Stimulated activated CD4-positive, alpha-beta T cell treated with anti-CD3 and anti-CD28 coated beads, Interleukin-4, amount 100 ng/mL, for 48 hours (primary cell): ENCODE results near the gene MBD3L2B.

Experiments
- DNase-seq, 2 donors: peaks; one replicate each; pipeline ENCODE4 v3.0.0-alpha.2; 2020; ENCODE audit warnings: low read depth in 2 of 2

Gene MBD3L2B

GRCh38 chr19:7010722-7011593 lies 10.3 kb downstream of the MBD3L2B start:
- no peak for DNase-seq

GRCh38 chr19:7007859-7008258 lies 13.4 kb downstream of the MBD3L2B start:
- no peak for DNase-seq

GRCh38 chr19:7006135-7006704 lies 15.0 kb downstream of the MBD3L2B start:
- no peak for DNase-seq

DNA sequence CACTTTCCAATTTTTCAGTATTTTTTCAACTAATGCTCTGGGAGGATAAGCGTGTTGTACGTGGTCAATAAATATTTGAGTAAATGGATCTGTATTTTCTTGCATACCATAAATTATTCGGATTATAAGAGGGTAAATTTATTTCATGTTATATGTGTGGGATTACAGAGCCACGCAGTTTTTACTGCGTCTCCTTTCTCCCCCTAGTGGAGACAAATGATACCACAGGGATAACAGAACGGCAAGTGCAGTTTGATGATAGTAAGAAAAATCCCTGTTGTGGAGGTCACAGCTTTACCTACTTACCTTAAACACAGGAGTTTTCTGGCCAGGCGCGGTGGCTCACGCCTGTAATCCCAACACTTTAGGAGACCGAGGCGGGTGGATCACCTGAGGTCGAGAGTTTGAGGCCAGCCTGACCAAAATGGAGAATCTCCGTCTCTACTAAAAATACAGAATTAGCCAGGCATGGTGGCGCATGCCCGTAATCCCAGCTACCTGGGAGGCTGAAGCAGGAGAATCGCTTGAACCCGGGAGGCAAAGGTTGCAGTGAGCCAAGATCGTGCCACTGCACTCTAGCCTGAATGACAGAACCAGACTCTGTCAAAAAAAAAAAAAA lies 16.8 kb downstream of the MBD3L2B start:
- DNase-seq: no peak

DNA sequence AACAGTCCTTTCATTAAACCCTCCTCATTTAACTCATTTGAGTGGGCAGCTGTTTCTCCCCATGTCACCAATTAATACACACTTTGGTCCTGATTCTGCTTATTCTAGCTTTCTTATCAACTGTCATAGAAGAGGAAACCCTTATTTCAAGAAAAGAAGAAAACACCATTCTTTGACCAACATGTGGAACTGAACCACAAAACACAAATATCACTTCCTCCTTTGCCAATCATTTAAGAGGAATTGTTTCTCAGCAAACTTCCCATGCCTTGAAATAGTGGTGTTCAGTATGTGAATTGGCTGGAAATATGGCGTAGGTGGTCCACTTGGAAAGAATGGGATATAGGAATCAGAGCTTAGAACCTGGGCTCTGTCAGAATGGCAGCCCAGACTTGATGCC lies 20.4 kb downstream of the MBD3L2B start:
- DNase-seq: no peak

GRCh38 chr19:7000333-7000732 lies 20.9 kb downstream of the MBD3L2B start:
- no peak for DNase-seq

DNA sequence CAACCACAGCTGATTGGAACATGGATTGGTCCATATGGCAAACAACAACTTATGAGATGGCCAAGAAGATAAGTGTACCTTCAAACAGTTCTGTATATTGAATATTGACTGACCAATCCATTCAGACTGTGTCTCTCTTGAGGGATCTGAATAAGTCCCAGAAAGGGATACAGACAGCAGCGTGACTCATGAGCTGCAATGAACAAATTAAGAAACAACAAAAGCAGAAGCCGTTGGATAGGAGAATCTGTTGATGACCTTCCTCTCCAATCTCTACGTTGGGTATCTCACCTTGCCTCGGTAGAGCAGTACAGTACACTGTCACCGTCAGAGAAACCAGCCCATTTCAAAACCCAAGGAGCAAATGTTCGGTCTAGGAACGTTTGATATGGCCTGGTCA lies 21.3 kb downstream of the MBD3L2B start:
- DNase-seq: no peak

DNA sequence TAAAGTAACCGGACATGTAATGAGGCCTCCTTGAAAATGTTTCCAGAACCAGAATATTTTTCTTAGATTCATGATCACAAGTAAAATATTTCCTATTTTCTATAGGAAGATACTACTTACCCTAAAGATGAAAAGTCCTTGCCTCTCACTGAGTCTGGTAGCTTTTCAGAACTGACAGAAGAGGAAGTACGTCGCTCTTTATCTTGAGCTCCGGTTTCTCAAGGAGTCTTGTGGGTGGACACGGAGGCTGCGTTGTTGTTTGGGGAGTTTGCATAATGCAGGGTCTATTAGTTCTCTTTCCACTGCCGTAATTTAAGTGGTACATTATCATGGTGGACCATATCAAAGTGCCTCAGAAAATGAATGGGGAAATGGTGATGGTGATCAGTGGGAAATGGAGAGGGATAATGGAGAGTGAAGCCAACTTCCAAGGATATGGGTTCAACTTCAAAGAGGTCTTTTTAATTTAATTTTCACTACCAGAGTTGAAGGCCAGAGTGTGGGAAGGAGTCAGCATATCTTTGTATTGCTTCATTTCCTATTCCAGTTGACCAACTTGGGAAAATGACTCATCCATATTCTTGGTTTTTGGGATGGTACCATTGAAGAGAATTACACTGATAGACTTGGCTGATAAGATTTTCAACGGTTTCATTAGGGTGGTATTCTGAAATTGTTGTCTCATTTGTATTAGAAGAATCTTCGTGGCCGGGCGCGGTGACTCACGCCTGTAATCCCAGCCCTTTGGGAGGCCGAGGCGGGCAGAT lies 23.4 kb downstream of the MBD3L2B start:
- no peak for DNase-seq

DNA sequence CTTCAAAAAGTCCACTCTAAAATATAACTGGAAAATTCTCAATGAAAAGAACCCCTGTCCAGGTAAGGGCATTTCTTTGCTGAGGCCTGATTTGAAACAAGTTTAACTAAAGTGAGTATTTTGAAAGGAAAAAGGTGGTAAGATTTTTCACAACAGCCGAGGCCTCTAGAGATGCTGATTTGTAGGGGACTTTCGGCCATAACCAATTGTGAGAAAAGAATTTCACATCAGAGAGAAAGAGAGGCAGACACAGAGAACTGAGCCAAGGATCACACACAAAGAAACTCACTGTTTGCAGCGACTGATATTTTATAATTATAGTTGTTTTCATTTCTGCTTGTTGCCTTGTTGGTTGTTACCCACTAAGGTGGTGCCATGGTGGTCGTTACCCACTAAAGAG lies 24.4 kb downstream of the MBD3L2B start:
- DNase-seq: no peak

- DNase-seq: no peak
These were observed 26.2 kb downstream of the MBD3L2B start for GRCh38 chr19:6995054-6995453.

- no peak for DNase-seq
These were observed 33.0 kb downstream of the MBD3L2B start for GRCh38 chr19:6988257-6988656.

DNA sequence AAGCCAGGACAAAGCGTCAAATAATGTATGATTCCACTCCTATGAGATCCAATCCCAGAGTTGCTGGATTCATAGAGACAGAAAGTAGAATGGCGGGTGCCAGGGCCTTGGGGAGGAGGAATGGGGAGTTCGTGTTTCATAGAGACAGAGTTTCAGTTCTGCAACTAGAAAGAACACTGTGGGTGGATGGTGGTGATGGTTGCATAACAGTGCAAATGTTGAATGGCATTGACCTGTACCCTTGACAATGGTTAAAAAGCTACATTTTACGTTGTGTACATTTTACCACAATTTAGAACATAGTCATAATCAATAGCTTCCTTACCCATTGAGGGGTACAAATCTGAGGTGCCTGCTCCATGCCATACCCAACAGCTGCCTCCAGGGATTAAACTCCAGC lies 33.4 kb downstream of the MBD3L2B start:
- DNase-seq: no peak

- DNase-seq: no peak
These were observed 37.8 kb downstream of the MBD3L2B start for GRCh38 chr19:6983448-6983847.

- DNase-seq: no peak
These were observed 41.8 kb downstream of the MBD3L2B start for GRCh38 chr19:6979399-6979798.

GRCh38 chr19:6976197-6976596 lies 45.0 kb downstream of the MBD3L2B start:
- DNase-seq: no peak

- DNase-seq: no peak
These were observed 49.9 kb downstream of the MBD3L2B start for GRCh38 chr19:6971366-6971765.

- no peak for DNase-seq
These were observed 50.8 kb downstream of the MBD3L2B start for GRCh38 chr19:6970443-6970842.

- no peak for DNase-seq
These were observed 51.2 kb downstream of the MBD3L2B start for GRCh38 chr19:6970021-6970420.

GRCh38 chr19:6969490-6969889 lies 51.7 kb downstream of the MBD3L2B start:
- no peak for DNase-seq
